ENCODE results near the gene FRMD4A.
"Not testable (repeated sequence)": the region's sequence is repeated elsewhere in the genome, so short reads cannot be mapped to it uniquely, and the experiment has no call there.

Gene FRMD4A

DNA sequence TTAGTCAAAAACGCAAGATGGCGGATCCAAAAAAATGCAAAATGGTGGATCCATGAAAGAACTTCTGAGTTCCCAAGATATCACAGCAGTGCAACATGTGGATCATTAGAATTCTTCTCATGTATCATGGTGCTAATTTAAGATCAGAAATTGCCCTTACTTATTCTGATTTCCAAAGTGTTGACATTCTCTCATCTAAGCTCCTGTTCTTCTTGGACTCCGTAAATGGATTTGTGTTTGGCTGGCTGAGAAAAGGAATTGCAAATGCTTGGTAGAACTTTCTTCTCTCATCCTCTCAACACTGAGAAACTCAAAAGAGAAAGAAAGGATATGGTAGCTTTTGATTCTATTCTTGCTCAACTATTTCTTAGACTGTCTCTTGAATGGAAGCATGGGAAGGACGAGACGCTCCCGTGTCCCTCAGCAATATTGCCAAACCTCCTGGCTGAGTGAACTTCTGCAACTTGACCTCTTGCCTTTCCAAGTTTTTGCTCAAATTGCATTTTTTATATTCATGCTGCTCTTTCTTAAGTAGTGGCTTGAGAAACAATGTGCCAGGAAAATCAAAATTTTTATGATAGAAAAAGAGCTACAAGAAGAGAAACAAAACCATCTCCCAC, 44.7 kb downstream of the FRMD4A start:
- no peak for DNase-seq

DNA sequence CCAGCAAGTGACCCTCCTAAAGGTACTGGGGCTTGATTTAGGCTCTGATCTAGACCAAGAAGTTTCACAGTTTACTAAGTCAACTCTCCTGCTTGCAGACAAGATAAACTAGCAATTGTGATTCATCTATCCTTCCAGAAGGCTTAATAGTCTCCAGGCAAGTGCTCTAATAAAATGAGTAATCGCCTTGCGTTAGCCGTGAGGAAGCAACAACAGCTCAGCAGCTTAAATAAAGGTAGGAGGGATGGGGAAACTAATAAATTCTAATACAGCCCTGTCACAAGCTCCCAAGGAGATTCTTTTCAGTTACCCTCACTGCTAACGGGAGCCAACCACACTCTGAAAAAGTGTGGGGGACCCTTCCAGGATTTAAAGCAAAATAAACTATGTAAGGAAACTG, 48.4 kb downstream of the FRMD4A start:
- DNase-seq: no peak

DNA sequence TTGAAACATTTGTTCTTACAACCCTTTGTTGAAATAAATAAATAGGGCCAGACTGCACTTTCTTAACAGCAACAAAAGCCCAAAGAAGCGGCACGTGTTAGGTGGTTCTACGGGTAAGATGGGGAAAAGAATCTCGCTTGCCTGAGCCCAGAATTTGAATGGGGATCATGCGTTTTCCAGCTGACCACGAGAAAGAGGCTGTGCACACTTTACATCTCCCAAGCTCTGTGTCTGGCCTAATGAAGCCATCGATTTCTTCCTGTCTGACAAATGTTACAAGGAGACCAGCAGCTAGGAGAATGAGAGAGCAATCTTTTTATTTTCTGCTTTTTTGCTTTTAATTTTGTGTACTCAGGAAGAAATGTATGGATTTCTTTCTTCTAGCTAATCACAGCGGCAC, 52.2 kb downstream of the FRMD4A start:
- DNase-seq: no peak

GRCh38 chr10:14276210-14276609, 54.5 kb downstream of the FRMD4A start:
- DNase-seq: no peak

DNA sequence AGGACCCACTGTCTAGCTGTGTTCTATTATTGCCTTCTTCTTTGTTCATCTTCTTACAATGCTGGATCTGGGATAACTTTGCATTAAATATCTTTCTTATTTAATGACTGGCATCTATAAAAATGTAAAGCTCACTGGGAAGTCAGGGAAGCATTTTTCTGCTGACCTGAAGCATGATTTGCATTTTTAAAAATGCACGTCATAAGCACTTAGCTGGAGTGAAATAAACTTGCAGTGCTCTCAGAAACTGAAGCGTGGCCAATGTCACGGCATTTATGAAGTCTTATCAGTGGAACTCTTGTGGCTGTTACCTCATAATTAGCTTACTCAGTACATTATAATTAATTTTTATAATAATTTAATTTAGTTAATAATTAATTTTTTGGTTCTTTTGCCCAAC, 59.1 kb downstream of the FRMD4A start:
- DNase-seq: no peak

GRCh38 chr10:14270370-14270769, 60.4 kb downstream of the FRMD4A start:
- no peak for DNase-seq

- DNase-seq: no peak
These were observed 65.0 kb downstream of the FRMD4A start for GRCh38 chr10:14265709-14266108.

GRCh38 chr10:14262836-14263425, 67.8 kb downstream of the FRMD4A start:
- no peak for DNase-seq

DNA sequence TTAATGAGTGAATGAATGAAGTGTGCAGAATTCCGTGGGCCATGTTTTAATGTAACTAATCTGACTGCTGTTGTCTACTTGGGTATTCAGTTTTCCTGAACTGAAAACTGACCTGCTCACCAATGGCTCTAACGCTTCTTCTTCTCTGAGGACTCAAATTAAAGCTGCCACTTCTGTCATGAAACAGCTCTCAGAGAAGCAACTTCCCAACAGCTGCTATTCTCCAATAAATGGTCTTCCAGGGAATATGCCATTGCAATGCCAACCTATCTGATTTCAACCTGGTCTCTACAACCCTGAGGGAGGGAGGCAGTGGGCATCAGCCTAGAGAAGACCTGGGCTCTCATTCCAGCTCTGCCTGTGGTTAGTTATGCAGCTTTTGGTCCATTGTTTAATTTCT, 69.4 kb downstream of the FRMD4A start:
- no peak for DNase-seq

GRCh38 chr10:14259696-14260566, 70.8 kb downstream of the FRMD4A start:
- no peak for DNase-seq

- DNase-seq: no peak
These were observed 76.4 kb downstream of the FRMD4A start for GRCh38 chr10:14254368-14254767.

DNA sequence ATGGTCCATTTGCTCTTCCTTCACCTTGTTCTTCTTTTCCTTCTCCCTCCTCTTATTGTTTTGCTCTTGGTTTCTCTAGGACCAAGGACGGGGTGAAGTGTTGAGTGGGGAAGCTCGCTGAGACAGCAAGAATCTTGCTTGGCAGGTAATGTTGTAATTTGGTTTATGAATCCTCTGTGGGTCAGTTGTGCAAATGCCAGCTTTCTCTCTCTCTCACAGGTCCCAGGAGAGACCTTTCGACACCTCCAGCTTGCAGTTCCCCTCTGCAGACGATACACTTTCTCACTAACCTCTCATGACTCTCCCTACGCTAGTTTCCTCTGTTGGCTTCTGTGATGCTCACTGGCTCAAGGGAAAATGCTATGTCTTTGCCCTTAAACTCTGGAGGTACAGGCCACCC, 77.0 kb downstream of the FRMD4A start:
- DNase-seq: no peak

- DNase-seq: no peak
These were observed 77.6 kb downstream of the FRMD4A start for GRCh38 chr10:14253079-14253478.

DNA sequence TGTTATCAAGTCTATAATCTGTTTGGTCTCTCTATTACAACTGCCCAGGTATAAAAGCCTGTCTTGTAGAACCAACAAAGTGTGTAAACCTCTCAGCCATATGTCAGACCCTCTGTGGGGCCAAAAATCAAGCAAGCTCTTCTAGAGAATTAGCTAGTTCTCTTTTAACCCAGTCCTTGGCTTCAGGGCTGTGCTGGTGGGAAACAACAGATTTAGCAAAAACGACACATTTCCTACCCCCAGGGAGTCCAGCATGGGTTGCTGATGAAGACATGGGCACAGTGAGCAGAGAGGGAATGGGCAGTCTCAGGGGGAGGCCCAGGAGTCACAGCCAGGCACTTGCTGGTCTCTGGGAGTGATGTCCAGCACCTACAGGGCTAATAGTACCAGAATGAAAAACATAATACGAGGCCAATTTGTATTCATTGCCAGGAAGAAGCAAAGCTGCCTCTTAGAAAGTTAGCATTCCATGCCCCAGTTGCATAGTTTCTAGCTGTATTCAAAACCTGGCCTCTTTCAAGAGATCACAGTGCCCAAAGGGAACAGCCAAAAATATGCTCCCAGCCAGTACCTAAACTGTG, 80.1 kb downstream of the FRMD4A start:
- no peak for DNase-seq

GRCh38 chr10:14247377-14248116, 83.2 kb downstream of the FRMD4A start:
- no peak for DNase-seq

DNA sequence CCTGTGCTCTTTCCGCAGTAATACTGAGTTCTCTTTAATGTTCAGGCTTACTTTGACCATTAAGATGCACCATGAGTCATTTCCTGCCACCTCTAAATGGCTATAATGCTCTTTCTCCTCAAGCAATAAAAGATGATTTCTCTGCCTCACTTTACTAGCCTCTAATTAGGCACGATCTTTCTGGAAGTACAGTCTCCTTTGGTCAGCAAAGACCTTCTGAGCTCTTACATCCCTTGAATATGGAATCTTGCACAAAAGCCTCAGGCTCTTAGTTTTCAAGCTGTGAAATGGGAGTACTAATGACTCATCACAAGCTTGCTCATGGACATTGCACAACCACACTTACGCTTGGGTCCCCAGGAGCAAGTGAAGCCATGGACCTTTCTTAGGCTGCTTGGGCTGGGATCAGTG, 85.9 kb downstream of the FRMD4A start:
- DNase-seq: peak; percentile 77

- peak; percentile 76 for DNase-seq
These were observed 86.6 kb downstream of the FRMD4A start for GRCh38 chr10:14244147-14244546.

- DNase-seq: no peak
These were observed 87.5 kb downstream of the FRMD4A start for GRCh38 chr10:14243221-14243620.

- DNase-seq: no peak
These were observed 89.5 kb downstream of the FRMD4A start for GRCh38 chr10:14241196-14241595.

DNA sequence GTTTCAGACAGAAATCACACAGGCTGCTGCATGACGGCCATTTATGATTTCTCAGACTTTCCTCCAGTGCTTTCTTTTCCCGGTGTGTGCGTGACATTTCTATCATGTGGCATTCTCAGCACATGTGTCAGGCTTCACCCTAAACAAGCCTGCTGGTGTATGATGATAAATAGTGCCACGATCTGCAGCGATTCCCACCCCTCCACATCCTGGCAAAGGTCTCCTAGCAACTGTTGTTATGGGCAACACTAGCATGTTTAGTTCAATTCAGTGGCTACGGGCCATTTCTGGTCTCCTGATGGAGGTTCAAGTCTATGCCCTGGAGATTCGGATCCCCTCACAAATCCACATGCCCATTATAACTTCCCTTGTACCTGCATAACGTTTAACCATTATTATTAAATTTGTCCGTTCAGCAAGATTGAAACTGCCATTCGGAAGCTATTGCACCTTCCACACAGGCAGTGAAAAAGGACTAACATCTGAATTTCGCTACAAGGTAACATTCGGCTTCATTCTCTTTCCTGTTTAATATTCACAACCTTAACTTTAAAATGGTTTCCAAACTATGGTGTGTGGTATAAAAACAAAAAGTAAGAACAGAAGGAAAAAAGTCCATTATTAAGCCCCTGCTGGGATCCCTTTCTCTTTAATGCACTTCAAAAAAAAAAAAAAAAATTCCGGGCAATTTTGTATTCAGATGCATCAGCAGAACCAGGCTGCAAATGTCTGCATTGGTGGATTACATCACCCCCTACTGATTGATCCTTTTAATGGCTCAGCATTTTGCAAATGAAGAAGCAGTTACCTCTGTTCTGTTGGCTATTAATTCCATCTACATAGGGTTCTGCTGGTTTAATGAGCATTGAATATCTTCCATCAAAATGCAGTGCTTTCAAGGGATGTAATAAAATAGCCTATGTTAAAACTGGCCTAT, 90.2 kb downstream of the FRMD4A start:
- DNase-seq: no peak

DNA sequence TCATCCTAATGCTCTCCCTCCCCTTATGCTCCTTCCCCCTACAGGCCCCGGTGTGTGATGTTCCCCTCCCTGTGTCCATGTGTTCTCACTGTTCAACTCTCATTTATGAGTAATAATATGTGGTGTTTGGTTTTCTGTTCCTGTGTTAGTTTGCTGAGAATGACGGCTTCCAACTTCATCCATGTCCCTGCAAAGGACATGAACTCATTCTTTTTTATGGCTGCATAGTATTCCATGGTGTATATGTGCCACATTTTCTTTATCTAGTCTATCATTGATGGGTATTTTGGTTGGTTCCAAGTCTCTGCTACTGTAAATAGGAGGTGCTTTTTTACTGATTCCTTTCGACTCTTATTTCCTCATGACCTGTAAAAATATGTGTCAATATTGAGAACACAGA, 92.1 kb downstream of the FRMD4A start:
- DNase-seq: not testable (repeated sequence)

- no peak for DNase-seq
These were observed 94.4 kb downstream of the FRMD4A start for GRCh38 chr10:14236341-14236740.
